Measurements from ENCODE around the gene UBE2E2. TPM values are rescaled to one million over a fixed set of nuclear protein-coding genes. Genes with fewer than 3 reads are reported as not detected.

UBE2E2 gene
- total RNA-seq, 1 donor from 2014 or later, result 55.8 TPM

- TF ChIP-seq CTCF (conservative IDR thresholded peaks at IDR 0.05), result no peak
- H3K4me3 Mint-ChIP-seq, result no peak overlapping the region
- H3K36me3 Mint-ChIP-seq, result no peaks in the 10 kb centered on the region
- H3K4me1 Mint-ChIP-seq (ENCODE audit: unreplicated experiment), result peaks cover 7% of the 10 kb centered on the region
- no peak overlapping the region for H3K27ac Mint-ChIP-seq
- no peak for DNase-seq (ENCODE audit: extremely low spot score, unreplicated experiment)
- peaks cover 12% of the 10 kb centered on the region for H3K27me3 Mint-ChIP-seq
- H3K9me3 Mint-ChIP-seq, result no peaks in the 10 kb centered on the region
Measured at GRCh38 chr3:23192816-23193215, 10.3 kb upstream of the UBE2E2 start.

- Mint-ChIP-seq H3K36me3 (no peaks in the 10 kb centered on the region), H3K27me3 (peaks cover 15% of the 10 kb centered on the region), H3K4me3 (no peak overlapping the region), H3K27ac (no peak overlapping the region), H3K9me3 (no peaks in the 10 kb centered on the region), H3K4me1 (ENCODE audit: unreplicated experiment) (peaks cover 7% of the 10 kb centered on the region)
- no peak for DNase-seq (ENCODE audit: extremely low spot score, unreplicated experiment)
- TF ChIP-seq CTCF (conservative IDR thresholded peaks at IDR 0.05), result no peak
Measured at GRCh38 chr3:23193831-23194230, 9.3 kb upstream of the UBE2E2 start.

GRCh38 chr3:23198801-23199200 is 4.3 kb upstream of the UBE2E2 start:
- Mint-ChIP-seq H3K4me1 (ENCODE audit: unreplicated experiment) (peaks cover 13% of the 10 kb centered on the region), H3K9me3 (no peaks in the 10 kb centered on the region), H3K4me3 (no peak overlapping the region), H3K27ac (no peak overlapping the region), H3K27me3 (peaks cover 29% of the 10 kb centered on the region), H3K36me3 (no peaks in the 10 kb centered on the region)
- DNase-seq (ENCODE audit: extremely low spot score, unreplicated experiment), result no peak
- TF ChIP-seq CTCF (conservative IDR thresholded peaks at IDR 0.05), result no peak

GRCh38 chr3:23199649-23200048 is 3.5 kb upstream of the UBE2E2 start:
- H3K4me3 Mint-ChIP-seq, result no peak overlapping the region
- no peak for TF ChIP-seq CTCF (conservative IDR thresholded peaks at IDR 0.05)
- peaks cover 13% of the 10 kb centered on the region for H3K4me1 Mint-ChIP-seq (ENCODE audit: unreplicated experiment)
- no peaks in the 10 kb centered on the region for H3K9me3 Mint-ChIP-seq
- no peaks in the 10 kb centered on the region for H3K36me3 Mint-ChIP-seq
- no peak for DNase-seq (ENCODE audit: extremely low spot score, unreplicated experiment)
- H3K27me3 Mint-ChIP-seq, result peaks cover 29% of the 10 kb centered on the region
- H3K27ac Mint-ChIP-seq, result no peak overlapping the region

- peaks cover 29% of the 10 kb centered on the region for H3K27me3 Mint-ChIP-seq
- TF ChIP-seq CTCF (conservative IDR thresholded peaks at IDR 0.05), result no peak
- peak overlapping the region; percentile 61 for H3K27ac Mint-ChIP-seq
- no peaks in the 10 kb centered on the region for H3K36me3 Mint-ChIP-seq
- H3K4me1 Mint-ChIP-seq (ENCODE audit: unreplicated experiment), result peaks cover 8% of the 10 kb centered on the region
- H3K4me3 Mint-ChIP-seq, result peak overlapping the region; percentile 85
- DNase-seq (ENCODE audit: extremely low spot score, unreplicated experiment), result no peak
- no peaks in the 10 kb centered on the region for H3K9me3 Mint-ChIP-seq
Measured at GRCh38 chr3:23201154-23201838, 1.8 kb upstream of the UBE2E2 start.
